HG02763 (cell line): ENCODE measurements around the gene KDM8.

Source experiments
- ATAC-seq: cut with Tn5 transposase; IDR thresholded peaks from one replicate; pipeline ENCODE4 v1.9.1; 2021; ENCODE audit warnings: mild to moderate bottlenecking, moderate library complexity; ENCODE audit not compliant: unreplicated experiment

Gene KDM8

DNA sequence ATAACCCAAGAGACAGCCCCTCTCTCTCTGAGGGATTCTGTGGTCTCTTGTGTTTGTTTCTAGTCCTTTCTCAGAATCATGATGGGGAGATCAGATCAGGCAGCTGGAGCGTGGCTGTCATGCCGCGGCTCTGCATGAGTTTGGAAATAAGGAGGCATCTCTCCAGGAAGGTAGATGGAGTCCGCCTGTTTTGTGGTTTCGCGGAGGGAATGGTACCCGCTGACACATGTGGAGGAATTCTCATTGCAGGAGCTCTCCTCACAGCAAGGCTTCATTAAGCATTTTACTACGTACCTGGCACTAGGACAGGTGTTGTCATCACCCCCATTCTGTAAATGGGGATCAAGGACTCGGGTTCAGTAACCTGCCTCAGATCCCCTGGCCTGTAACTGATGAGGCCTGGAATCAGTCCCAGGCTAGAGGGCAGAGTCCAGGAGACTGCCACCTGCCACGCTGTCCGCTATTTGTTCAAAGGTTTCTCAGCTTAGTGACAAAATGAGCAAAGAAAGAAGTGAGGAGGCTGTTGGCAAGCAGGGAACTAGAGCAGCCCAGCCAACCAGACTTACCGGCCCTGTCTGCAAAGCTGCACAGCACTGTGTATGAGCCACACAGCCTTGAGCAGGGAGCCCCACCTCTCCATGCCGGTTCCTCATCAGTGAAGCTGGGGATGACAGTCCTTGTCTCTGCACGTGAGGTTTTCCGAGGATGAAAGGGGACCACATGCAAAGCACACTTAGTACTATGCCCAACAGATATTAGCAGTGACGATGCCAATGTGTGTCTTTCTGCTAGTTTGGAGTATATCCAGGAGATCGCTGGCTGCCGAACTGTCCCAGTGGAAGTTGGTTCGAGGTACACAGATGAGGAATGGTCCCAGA, 11.0 kb downstream of the KDM8 start:
- ATAC-seq = no peak

DNA sequence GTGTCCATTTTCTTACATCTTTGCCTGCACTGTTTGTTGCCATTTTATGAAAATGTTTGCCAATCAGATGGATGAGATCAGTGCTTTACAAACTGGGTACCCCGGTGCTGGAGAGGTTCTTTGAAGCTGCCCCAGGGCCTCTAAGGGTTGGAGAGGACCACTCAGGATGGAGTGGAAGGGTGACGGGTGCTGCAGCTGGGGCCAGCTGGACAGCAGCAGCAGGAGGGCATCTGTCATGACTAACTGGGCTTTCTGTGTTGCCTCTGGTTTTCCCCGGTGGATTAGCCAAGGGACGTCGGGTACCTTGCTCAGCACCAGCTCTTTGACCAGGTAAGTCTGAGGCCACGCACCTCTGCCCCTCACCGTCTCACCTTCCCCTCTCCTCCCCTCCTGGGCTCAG, 12.3 kb downstream of the KDM8 start:
- no peak for ATAC-seq

DNA sequence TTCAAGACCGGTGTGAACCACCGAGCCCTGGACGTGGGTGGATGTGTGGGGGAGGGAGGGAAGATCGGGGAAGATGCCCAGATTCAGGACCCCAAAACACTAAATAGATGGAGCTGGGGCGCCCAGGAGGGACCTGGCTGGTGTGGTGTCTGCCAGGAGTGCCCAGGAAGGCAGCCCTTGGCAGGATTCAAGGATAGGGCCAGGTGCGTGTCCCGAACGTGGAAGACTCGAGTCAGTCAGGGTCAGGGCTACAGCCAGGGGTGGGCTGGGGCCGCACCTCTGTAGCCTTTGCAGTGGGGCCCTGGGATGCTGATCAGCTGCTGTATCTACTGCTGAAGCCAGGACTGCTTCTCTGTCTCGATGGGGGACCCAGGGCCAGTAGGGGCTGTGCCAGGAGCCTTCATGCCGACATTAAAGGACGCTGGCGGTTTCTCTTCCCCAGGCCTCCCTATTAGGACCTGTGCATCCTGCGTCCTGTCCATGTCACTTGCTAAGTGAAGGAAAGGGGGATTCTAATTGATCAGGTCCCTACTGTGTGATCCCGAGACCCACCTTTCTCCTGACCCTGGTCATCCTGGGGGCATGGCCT, 13.1 kb downstream of the KDM8 start:
- ATAC-seq = no peak

DNA sequence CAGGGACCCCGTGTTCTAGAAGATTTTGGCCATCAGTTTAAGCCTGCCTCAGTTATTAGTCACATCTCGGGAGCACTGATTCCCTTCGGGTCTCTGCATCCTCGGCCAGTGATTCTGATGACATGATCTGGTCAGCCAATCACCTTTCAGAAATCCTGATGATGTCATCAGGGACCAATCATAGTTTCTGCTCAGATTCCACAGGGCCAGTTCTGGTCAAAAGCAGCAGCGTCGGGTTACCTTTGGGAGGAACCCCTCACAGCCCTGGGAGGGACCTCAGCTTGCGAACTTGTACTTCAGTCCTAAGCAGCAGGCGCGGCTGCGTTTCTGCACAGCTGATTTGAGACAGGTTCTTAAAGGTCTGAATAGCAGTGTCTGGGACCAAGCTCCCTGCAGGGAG, 13.9 kb downstream of the KDM8 start:
- ATAC-seq = no peak

DNA sequence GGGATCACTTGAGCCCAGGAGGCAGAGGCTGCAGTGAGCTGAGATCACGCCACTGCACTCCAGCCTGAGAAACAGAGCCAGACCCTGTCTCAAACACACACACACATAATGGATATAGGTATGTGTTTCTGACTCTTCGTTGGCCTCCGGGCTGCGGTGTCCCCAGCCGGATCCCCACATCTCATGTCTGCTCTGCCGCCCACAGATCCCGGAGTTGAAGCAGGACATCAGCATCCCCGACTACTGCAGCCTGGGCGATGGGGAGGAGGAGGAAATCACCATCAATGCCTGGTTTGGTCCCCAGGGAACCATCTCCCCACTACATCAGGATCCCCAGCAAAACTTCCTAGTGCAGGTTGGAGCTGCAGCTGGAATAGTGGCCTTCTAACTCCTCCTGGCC, 15.4 kb downstream of the KDM8 start:
- no peak for ATAC-seq

DNA sequence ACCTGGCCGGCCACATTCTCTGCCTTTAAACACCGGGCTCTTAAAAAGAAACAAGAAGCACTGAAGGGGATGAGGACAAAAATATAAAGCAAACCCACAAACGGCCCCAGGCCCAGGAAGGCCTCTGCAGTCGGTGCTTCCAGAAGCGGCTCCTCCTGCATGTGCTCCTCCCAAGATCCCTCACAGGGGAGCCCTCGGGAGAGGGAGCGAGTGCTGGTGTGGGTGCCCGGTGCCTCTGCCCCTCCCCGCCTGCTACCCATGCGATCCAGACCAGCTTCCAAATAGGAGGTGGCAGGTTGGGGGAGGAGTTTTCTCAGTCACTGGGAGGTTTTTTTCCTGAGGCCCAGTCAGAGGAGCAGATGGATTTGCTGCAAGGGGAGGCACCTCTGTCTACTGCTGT, 15.8 kb downstream of the KDM8 start:
- no peak for ATAC-seq

DNA sequence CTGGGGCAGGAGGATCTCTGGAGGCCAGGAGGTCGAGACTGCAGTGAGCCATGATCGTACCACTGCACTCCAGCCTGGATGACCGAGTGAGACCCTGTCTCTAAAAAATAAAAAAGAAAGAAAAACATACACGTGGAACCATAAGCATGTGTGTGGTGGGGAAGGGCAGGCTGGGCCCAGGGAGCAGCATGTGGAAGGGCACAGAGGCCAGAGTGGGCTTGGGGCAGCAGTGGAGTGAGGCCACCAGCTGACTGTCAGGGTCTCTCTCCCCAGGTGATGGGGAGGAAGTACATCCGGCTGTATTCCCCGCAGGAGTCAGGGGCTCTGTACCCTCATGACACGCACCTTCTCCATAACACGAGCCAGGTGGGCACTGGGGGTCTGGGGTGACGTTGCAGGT, 16.8 kb downstream of the KDM8 start:
- ATAC-seq = no peak

DNA sequence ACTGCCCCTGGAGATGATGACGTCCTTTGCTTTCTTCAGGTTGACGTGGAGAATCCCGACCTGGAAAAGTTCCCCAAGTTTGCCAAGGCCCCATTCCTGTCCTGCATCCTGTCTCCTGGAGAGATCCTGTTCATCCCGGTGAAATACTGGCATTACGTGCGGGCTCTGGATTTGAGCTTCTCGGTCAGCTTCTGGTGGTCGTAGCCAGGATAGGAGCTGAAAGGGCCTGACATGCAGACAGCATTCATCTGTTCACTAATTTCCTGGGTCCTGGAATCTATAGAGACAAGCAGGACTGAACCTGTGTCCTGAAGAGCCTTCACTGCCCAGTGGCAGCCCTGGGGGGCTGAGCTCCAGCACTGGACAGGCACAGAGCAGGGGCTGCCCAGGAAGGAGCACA, 17.2 kb downstream of the KDM8 start:
- no peak for ATAC-seq

DNA sequence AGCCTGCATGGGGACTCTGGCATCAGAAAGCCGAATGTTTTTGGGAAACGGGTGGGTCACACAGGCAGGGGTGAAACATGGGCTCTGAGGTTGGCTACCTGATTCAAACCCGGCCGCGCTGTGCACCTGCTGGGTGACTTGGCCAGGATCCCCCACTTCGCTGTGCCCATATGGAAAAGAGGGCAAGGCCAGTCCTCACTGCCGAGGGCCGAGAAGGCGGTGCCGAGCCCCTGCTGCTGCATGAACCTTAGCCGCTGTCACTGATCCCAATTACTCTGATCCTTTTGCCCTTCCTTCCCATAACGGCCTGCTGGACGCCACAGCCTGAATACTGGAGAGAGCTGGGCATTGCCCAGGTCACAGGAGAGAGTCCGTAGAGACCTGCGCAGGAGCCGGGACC, 17.7 kb downstream of the KDM8 start:
- no peak for ATAC-seq

DNA sequence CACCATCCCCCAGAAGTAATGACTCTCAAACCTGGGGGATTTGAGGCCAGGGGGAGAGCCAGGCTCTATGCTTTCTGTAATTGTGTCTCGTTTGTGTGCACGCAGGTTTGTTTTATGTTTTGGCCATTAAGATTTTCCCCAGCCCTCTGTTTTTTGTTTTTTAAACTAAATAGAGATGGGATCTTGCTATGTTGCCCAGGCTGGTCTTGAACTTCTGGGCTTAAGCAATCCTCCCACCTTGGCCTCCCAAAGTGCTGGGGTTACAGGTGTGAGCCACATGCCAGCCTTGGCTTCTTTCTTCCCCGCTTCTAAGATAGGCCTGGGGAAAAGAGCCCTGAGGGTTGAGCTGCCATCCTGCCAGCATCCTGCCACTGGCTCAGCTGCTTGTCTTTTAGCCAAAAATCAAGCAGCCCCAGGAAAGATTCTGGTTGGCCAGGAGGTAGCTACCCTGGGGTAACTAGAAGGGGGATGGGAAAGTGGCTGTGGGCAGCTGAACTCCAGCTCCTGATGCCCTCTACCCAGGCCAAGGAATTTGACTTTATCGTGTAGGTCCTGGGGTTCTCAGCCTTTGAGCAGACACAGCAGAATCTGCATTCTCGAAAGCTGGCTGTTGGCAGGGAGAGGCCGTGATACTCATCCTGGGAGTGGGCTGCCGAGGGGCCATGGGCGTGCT, 18.4 kb downstream of the KDM8 start:
- no peak for ATAC-seq

DNA sequence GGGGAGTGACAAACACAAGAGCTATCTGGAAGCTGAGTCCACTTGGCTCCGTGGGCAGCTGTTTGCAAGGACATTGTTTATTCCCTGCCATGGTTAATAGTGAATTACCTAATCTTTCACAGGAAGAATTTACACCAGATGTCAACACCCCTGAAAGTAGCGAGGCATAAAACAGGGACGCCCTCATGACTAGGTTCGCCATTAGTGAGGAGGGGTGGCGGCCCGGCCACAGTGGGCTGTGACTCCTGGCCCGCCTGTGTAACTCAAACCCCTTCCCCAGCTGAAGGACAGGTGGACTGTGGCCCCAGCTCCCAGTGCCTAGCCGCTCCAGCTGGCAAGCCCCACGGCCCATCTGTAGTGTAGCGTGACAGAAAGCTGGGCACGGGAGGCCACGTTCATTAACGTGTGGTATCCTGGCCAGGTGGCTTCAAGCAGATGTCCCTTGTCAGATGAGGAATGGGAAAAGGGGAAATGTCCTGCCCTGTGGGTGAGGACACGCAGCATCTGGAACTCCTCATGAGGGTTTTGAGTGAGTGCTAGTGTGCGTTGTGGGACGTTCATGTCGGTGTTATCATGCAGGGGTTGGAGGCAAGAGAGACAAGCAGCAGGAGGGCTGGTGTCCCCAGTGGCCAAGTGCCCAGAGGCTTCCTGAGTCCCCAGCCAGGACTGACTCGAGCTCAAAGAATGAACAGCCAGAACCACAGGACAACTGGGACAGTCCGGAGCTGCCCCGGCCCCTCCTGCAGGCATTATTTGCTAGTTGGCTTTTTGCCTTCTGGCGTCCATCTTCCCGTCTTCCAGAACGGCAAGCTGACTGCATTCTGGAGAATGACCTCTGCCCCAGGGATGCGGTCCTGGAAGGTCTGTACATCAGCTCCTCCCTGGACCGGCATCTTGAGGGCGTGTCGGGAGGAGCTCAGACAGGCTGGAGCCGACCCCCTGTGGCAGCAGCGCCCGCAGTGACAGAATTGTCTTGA, 19.2 kb downstream of the KDM8 start:
- no peak for ATAC-seq

DNA sequence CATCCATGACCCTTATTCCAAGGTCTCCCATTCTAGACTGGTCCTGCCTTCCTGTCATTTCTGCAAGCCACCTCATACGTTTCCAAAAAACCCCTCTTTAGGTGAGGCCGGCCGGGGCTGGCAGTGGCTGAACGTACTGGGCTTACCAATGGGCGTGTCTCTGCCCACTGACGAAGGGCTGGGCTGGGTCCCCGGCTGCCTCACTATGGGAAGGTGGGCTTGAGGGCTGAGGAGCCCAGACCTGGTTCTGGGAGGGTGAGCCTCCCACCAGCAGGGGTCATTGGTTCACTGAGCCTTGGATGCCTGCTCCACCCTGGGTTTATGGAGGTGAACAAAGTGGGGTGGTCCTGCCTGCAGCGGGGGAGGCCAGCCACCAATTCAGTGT, 19.9 kb downstream of the KDM8 start:
- no peak for ATAC-seq

DNA sequence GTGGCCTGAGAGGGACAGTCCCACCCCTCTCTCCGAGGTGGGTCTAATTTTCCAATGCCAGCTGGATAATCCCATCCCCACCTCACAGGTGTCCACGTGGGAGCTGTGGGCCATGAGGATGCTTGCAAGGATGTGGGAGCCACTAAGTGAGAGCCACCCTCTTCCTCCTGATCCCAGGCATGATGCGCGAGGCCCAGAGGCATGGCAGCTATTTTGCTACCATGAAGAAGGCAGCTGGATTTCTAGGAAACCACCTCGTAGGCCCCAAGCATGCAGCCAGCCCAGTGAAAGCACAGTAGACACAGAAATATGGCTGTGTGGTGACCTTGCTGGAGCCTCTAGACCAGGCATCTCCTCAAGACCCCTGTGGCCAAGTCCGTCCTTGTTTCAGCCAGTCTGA, 20.4 kb downstream of the KDM8 start:
- no peak for ATAC-seq

DNA sequence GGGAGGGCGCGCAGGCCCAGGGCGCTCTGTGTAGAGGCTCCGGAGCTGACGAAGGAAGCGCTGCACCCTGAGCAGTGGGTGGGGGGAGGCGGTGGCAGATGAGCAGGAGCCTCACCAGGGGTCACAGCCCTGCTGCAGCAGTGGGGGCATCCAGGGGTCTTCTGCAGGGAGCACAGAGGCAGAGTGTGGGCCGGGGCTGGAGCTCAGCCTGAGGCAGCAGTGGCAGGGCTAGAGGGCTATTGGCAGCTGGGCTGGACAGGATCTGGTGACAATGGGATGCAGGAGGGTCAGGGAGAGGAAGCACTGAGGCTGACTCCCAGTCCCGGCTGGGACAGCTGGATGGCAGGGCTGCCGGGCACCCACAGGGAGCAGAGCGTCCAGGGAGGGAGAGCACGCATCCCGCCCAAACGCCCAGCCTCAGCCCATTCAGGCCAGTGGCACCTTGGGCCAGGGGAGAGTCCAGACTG, 21.0 kb downstream of the KDM8 start:
- ATAC-seq = no peak

DNA sequence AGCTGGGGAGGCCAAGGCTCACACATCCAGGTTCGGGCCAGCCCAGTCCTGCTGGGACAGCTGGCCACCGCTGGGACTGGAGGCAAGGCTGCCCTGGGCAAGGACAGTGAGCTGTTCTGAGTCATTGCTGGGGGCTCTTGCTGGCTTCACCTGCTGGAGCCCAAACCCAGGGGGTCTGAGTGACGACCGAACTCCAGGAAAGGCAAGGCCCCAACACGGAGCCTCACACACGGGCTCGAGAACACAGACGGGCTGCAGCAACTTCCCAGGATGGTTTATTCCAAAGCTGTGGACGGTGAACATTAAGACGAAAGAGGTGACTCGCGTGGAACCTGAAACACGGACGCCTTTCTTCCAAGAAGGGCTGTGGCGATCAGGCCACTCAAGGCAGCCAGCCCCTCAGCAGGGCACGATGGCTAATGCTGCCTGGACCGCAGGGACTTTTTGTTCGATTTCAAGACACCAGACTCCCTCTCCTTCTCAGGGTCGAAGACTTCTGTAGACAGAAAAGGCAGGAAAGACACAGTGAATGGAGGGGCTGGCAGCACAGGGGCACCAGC, 21.5 kb downstream of the KDM8 start:
- ATAC-seq = no peak

DNA sequence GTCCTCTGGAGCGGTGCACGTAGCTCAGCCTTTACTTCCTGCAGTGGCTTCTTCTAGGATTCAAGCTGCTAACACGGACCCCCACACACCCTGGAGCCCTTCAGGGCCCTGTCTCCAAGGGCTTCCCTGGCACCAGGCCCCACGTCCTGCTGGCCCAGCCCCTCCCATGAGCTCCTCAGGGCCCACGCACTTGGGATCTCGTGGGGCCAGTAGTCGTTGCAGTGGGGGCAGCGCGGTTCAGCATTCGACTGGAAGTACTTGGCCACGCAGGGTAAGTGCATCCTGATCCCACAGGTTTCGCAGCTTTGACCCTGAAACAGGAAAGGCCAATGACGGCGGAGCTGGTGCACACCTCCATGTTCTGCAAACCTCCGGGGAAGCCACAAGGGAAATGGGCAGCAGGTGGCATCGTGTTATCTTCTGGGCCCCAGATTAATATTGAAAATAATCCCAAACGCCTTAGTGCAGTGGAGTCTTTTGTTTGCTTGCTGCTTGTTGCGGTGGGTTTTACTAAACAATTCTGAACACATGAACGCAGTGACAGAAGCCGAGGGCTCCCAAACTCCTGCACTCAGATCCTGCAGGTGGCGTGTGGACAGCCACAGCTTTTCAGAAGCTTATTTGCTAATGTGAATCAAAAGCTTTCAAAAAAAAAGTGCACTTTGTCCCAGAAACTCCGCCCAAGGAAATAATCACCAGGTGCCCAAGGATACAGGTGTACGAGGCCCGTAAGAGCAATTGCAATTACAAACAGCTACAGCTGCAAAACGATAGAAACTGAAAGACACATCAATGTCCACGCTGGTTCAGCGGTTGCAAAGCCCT, 22.4 kb downstream of the KDM8 start:
- ATAC-seq = no peak

DNA sequence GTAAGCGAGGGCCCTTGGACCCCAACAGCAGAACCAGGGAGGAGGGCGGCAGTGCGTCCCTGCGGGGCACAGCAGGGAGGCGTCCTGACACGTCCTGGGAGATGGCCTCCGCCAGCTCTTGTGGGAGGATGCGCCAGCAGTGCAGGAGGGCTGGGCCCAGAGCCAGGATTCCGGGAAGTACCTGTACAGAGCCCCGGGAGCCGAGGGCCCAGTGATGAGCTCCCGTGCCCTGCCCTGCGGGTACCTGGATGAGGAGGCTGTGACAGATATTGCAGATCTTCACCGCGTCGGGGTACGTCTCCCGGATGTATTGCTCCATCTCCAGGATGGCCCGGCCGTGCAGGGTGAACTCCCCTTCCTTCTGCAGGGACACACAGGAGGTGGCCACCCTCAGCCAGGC, 23.1 kb downstream of the KDM8 start:
- ATAC-seq = no peak

DNA sequence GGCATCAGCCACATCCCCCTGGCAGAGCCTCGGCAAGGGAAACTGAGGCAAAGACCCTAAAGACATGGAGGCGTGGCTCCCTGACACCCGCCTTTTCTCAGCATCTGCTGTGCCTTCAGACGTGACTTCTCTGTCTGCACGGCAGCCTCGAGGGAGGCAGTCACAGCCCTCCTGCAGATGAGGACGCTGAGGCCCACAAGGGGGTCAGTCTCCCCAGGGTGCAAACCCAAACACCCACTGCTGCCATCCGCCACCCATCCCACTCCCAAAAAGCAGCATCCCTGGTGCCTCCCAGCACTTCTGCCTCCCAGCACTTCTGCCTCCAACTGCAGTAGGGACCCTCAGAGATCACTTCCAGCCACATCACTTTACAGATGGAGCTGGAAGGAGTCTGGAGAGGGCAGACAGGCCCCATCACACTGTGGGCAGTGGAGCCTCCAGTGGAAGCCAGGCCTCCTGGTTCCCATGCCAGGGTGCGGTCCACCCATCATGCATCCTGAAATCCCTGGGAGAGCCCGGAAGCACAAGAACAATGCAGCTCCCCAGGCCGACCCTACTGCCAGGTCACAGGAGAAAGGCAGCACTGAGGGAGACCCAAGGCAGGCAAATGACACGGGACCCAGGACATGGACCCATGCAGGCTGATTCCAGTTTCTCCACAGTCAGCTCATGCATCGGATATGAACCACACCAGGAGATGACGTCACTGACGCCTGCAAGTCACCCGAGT, 23.8 kb downstream of the KDM8 start:
- ATAC-seq = no peak

DNA sequence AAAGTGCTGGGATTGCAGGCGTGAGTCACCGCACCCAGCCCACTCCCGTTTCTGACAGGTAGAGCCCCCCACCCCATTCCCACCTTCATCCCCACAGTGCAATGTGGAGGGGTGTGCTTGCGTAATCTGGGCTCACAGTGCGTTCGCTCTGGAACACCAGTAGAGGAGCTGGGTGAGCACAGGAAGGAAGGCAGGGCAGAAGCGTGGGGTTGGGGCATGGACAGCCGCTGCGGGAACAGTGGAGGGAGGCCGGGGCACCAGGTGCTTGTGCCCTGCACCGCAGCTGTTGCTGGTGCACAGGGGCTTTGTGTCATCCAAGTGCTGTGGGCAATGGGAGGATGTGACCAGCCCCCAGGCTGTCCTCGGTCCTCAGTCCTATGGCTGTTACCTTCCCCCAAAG, 24.7 kb downstream of the KDM8 start:
- ATAC-seq = no peak
